Sigmoid colon (tissue), 3 donors: ENCODE results near the gene RASGRF2.

Experiments used
- POLR2A ChIP-seq, 2 donors: fragments of 450-650 bp; IDR thresholded peaks; one replicate each; pipeline ENCODE4 v1.6.1; 2016; ENCODE audit warnings: antibody characterized with exemption in 2 of 2, mild to moderate bottlenecking in 2 of 2, moderate library complexity in 2 of 2
- TF ChIP-seq, protein P1 (sequence below), 4 experiments: fragments of 450-650 bp in 3 of 4; fragments of 200-600 bp in 1 of 4; IDR thresholded peaks; one replicate each; pipeline ENCODE4 v1.5.1; 2016 to 2019; ENCODE audit warnings: antibody characterized with exemption in 4 of 4, mild to moderate bottlenecking in 3 of 4, moderate library complexity in 2 of 4

DNA sequence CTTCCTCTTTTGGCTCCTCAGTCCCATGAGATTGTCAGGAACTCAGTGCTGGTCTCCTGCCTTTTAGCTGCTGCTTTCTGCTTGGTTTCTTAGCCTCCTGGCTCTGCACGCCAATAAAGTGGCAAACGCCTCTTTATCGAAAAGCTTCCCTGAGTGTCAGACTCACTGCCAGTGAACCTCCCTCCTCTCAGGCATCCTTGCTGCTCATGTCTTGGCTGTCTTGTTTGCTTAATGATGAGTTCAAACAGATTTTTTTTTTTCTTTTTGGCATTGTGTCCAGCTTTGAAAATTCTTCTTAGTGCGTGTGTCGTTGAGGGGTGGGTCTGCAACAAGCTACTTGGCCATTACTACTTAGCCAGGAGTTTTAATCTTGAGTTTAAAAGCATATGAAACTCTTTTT is 14.9 kb downstream of the RASGRF2 start:
- TF ChIP-seq, protein P1, sequence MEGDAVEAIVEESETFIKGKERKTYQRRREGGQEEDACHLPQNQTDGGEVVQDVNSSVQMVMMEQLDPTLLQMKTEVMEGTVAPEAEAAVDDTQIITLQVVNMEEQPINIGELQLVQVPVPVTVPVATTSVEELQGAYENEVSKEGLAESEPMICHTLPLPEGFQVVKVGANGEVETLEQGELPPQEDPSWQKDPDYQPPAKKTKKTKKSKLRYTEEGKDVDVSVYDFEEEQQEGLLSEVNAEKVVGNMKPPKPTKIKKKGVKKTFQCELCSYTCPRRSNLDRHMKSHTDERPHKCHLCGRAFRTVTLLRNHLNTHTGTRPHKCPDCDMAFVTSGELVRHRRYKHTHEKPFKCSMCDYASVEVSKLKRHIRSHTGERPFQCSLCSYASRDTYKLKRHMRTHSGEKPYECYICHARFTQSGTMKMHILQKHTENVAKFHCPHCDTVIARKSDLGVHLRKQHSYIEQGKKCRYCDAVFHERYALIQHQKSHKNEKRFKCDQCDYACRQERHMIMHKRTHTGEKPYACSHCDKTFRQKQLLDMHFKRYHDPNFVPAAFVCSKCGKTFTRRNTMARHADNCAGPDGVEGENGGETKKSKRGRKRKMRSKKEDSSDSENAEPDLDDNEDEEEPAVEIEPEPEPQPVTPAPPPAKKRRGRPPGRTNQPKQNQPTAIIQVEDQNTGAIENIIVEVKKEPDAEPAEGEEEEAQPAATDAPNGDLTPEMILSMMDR (IDR thresholded peaks at IDR 0.05) = no peak
- TF ChIP-seq POLR2A (IDR thresholded peaks at IDR 0.05) = no peak
